Measurements from ENCODE around the gene AFF4. TPM values are rescaled to one million over a fixed set of nuclear protein-coding genes. Genes with fewer than 3 reads are reported as not detected.
"Not testable (repeated sequence)": the region's sequence is repeated elsewhere in the genome, so short reads cannot be mapped to it uniquely, and the experiment has no call there.

Gene AFF4
- total RNA-seq, 2 experiments from 2014 or later = 21.6 to 42.4 TPM

- DNase-seq (ENCODE audit: low spot score); H3K9me2 ChIP-seq (ENCODE audit: insufficient read depth, low read length); CTCF ChIA-PET (ENCODE audit: unreplicated experiment); H3K9me3 ChIP-seq (ENCODE audit: low read length); H3K4me1 ChIP-seq (ENCODE audit: insufficient read depth, low read length, poor library complexity, severe bottlenecking); H3K27ac ChIP-seq (ENCODE audit: low read depth, low read length, poor library complexity, severe bottlenecking); POLR2A ChIA-PET; intact Hi-C loops (cut with micrococcal nuclease; ENCODE audit: unreplicated experiment); H4K20me1 ChIP-seq (ENCODE audit: insufficient read depth, low read length); H3K4me2 ChIP-seq (ENCODE audit: low read length); H3K4me3 ChIP-seq (ENCODE audit: low read depth, low read length, poor library complexity, severe bottlenecking); BruUV-seq (replicated peaks); H2AFZ ChIP-seq (ENCODE audit: low read length): not testable (repeated sequence)
- peaks cover 83% of the 10 kb centered on the region for H3K79me2 ChIP-seq (ENCODE audit: insufficient read depth, low read depth, low read length)
- H3K36me3 ChIP-seq (ENCODE audit: insufficient read depth, low read length) = peaks cover 57% of the 10 kb centered on the region
Measured at GRCh38 chr5:132956166-132956799, 7.2 kb downstream of the AFF4 start.

GRCh38 chr5:132953710-132954109, 9.7 kb downstream of the AFF4 start:
- H3K9me3 ChIP-seq (ENCODE audit: low read length) = no peaks in the 10 kb centered on the region; the same call in 1 of the 2 replicates

GRCh38 chr5:132952829-132953228, 10.6 kb downstream of the AFF4 start:
- Histone ChIP-seq H3K9me2 (ENCODE audit: insufficient read depth, low read length) (no peaks in the 10 kb centered on the region), H2AFZ (ENCODE audit: low read length) (no peak overlapping the region), H3K36me3 (ENCODE audit: insufficient read depth, low read length) (peaks cover 28% of the 10 kb centered on the region), H4K20me1 (ENCODE audit: insufficient read depth, low read length) (no peaks in the 10 kb centered on the region), H3K4me2 (ENCODE audit: low read length) (no peak overlapping the region), H3K4me3 (ENCODE audit: low read depth, low read length, poor library complexity, severe bottlenecking) (no peak overlapping the region), H3K4me1 (ENCODE audit: insufficient read depth, low read length, poor library complexity, severe bottlenecking) (no peaks in the 10 kb centered on the region), H3K27ac (ENCODE audit: low read depth, low read length, poor library complexity, severe bottlenecking) (no peak overlapping the region), H3K9me3 (ENCODE audit: low read length) (no peaks in the 10 kb centered on the region; the same call in 1 of the 2 replicates), H3K79me2 (ENCODE audit: insufficient read depth, low read depth, low read length) (peaks cover 68% of the 10 kb centered on the region)
- ChIA-PET CTCF (ENCODE audit: unreplicated experiment) (no interaction called here), POLR2A (no interaction called here)
- intact Hi-C loops (cut with micrococcal nuclease; ENCODE audit: unreplicated experiment) = no loop called here
- TF ChIP-seq CTCF (conservative IDR thresholded peaks at IDR 0.05; ENCODE audit: low read length) = no peak
- TF ChIP-seq EZH2phosphoT487 (IDR thresholded peaks at IDR 0.05; ENCODE audit: borderline replicate concordance, low read depth, low read length) = no peak
- BruUV-seq (replicated peaks) = no TSS peak
- no peak for DNase-seq (ENCODE audit: low spot score)

More at GRCh38 chr5:132953710-132954109, 9.7 kb downstream of the AFF4 start:
- Histone ChIP-seq H3K36me3 (ENCODE audit: insufficient read depth, low read length) (peaks cover 35% of the 10 kb centered on the region), H3K4me2 (ENCODE audit: low read length) (no peak overlapping the region), H4K20me1 (ENCODE audit: insufficient read depth, low read length) (no peaks in the 10 kb centered on the region), H2AFZ (ENCODE audit: low read length) (no peak overlapping the region), H3K4me3 (ENCODE audit: low read depth, low read length, poor library complexity, severe bottlenecking) (no peak overlapping the region), H3K27ac (ENCODE audit: low read depth, low read length, poor library complexity, severe bottlenecking) (no peak overlapping the region), H3K4me1 (ENCODE audit: insufficient read depth, low read length, poor library complexity, severe bottlenecking) (no peaks in the 10 kb centered on the region), H3K79me2 (ENCODE audit: insufficient read depth, low read depth, low read length) (peaks cover 71% of the 10 kb centered on the region), H3K9me2 (ENCODE audit: insufficient read depth, low read length) (no peaks in the 10 kb centered on the region)
- intact Hi-C loops (cut with micrococcal nuclease; ENCODE audit: unreplicated experiment) = no loop called here
- TF ChIP-seq EZH2phosphoT487 (IDR thresholded peaks at IDR 0.05; ENCODE audit: borderline replicate concordance, low read depth, low read length) (no peak), CTCF (conservative IDR thresholded peaks at IDR 0.05; ENCODE audit: low read length) (no peak)
- no TSS peak for BruUV-seq (replicated peaks)
- no peak for DNase-seq (ENCODE audit: low spot score)
- POLR2A ChIA-PET = interaction anchor here (0.7 kb wide), 1 partner anchor 786 kb away, joined by 3 read pairs; no protein-coding TSS in a partner anchor
- CTCF ChIA-PET (ENCODE audit: unreplicated experiment) = no interaction called here

Measured in OCI-LY7 (cell line).